ENCODE measurements around the gene CLDN19.
"Not testable (repeated sequence)": the region's sequence is repeated elsewhere in the genome, so short reads cannot be mapped to it uniquely, and the experiment has no call there.

CLDN19 gene

DNA sequence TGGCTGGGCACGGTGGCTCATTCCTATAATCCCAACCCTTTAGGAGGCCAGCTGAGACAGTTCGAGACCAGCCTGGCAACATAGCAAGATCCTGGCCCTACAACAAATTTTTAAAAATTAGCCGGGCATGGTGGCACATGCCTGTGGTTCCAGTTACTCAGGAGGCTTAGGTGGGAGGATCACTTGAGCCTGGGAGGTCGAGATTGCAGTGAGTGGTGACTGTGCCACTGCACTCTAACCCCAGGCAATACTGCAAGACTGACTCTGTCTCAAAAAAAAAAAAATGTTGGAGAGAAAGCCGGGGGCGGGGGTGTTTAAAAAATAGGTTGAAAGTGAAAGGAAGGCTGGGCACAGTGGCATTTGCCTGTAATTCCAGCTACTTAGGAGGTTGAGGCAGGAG is 16.5 kb downstream of the CLDN19 start:
- TF ChIP-seq GATA1 (IDR thresholded peaks at IDR 0.05; ENCODE audit: low read depth, low read length): no peak
- no peak for TF ChIP-seq POLR2A (IDR thresholded peaks at IDR 0.05; ENCODE audit: low read length)
- DNase-seq: no peak

DNA sequence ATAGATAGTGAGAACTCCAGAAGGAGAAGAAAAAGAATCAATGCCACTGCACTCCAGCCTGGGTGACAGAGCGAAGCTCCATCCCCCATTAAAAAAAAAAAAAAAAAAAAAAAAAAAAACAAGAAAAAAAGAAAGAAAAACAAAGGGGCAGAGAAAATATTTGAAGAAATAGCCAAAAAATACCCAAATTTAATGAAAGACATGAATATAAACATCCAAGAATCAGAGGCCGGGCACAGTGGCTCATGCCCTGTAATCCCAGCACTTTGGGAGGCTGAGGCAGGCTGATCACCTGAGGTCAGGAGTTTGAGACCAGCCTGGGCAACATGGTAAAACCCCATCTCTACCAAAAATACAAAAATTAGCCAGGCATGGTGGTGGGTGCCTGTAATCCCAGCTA is 17.6 kb downstream of the CLDN19 start:
- DNase-seq: not testable (repeated sequence)

DNA sequence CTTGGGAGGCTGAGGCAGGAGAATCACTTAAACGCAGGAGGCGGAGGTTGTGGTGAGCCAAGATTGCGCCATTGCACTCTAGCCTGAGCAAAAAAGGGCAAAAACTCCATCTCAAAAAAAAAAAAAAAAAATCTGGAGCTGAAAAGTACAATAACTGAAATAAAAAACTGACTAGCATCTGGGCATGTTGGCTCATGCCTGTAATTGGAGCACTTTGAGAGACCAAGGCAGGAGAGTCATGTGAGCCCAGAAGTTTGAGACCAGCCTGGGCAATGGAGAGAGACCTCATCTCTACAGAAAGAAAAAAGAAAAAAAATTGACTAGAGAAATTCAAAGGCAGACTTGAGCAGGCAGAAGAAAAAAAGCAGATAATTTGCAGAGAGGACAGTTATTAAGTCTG is 18.1 kb downstream of the CLDN19 start:
- DNase-seq: no peak
- TF ChIP-seq POLR2A (IDR thresholded peaks at IDR 0.05; ENCODE audit: low read length): no peak

DNA sequence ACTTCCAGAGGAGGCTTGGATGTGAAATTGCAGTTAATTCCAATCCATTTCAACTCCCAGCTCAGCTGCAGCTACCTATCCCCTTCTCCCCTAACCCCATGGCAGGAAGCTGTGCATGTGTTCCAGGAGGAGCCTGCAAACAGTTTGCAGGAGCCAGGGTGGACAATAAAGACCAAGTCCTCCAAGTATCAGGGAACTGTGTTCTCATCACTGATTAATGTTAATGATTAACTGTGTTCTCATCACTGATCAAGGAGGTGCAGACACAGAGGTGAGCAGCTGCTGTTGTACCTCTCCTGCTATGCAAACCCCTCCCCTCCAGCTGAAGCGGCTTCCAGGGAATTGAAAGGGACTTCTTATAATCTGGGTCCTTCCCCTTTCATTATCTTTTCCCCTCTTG is 19.2 kb downstream of the CLDN19 start:
- TF ChIP-seq GATA1 (IDR thresholded peaks at IDR 0.05; ENCODE audit: low read depth, low read length): no peak
- TF ChIP-seq POLR2A (IDR thresholded peaks at IDR 0.05; ENCODE audit: low read length): no peak
- no peak for DNase-seq

DNA sequence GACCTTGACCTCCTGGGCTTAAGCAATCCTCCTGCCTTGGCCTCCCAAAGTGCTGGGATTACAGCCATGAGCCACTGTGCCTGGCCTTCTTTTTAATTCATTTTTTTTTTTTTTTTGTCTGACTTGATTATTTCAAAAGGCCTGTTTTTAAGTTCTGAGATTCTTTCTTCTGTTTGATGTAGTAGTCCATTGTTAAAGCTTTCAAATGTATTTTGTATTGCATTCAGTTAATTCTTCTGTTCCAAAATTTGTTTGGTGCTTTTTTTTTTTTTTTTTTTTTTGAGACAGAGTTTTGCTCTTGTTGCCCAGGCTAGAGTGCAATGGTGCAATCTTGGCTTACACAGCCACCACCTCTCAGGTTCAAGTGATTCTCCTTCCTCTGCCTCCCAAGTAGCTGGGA is 25.6 kb downstream of the CLDN19 start:
- DNase-seq: not testable (repeated sequence)

- TF ChIP-seq GATA1 (IDR thresholded peaks at IDR 0.05; ENCODE audit: low read depth, low read length): no peak
- TF ChIP-seq POLR2A (IDR thresholded peaks at IDR 0.05; ENCODE audit: low read length): no peak
- DNase-seq: no peak
Measured at GRCh38 chr1:42713293-42713692, 26.7 kb downstream of the CLDN19 start.

DNA sequence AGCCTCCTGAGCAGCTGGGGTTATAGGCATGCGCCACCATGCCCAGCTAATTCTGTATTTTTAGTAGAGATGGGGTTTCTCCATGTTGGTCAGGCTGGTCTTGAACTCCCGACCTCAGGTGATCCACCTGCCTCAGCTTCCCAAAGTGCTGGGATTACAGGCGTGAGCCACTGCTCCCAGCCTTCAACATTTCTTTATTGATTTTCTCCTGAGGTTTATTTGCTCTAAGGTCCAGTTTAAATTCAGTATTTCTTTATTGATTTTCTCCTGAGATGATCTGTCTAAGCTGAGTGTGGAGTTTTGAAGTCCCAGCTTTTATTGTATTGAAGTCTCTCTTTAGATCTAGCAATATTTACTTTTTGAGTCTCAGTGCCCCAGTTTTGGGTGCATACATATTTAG is 27.2 kb downstream of the CLDN19 start:
- not testable (repeated sequence) for DNase-seq

- no peak for DNase-seq
- no peak for TF ChIP-seq GATA1 (IDR thresholded peaks at IDR 0.05; ENCODE audit: low read depth, low read length)
Measured at GRCh38 chr1:42703888-42704464, 36.1 kb downstream of the CLDN19 start.

- DNase-seq: no peak
- TF ChIP-seq POLR2A (IDR thresholded peaks at IDR 0.05; ENCODE audit: low read length) (no peak), GATA1 (IDR thresholded peaks at IDR 0.05; ENCODE audit: low read depth, low read length) (no peak)
Measured at GRCh38 chr1:42700006-42700405, 40.0 kb downstream of the CLDN19 start.

DNA sequence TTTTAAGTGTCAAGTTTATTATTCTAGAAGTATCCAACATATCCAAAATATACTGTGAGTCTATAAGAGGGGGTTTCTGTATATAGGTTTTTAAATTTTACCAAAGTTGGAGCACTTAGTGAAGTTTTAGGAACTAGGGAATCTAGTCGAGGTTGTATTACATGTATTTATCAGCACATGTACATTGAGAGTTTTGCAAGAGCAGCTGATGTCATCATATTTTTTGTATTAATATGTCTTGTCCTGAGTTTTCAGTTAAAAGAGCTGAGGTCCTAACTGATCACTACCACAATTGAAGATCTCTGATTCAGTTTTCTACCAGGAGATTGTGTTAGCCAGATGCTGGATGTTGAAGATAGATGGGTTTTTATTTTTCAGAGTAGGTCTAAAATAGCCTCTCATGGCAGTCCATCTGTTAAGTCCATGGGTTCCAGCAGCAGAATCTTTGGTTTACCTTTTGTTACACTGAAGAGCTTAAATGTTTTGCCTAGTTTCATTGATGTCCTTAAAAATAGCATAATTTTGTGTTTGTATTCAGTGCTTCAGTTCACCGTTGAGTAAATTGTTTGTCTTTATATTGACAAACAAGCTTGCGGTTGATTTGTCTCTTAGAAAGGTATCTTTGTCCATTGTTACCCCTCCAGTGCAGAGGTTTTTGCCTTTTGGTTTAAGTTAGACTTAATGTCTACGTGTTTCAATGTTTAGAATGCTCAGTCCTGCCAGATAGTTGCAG is 41.8 kb downstream of the CLDN19 start:
- TF ChIP-seq GATA1 (IDR thresholded peaks at IDR 0.05; ENCODE audit: low read depth, low read length) (no peak), POLR2A (IDR thresholded peaks at IDR 0.05; ENCODE audit: low read length) (no peak)

DNA sequence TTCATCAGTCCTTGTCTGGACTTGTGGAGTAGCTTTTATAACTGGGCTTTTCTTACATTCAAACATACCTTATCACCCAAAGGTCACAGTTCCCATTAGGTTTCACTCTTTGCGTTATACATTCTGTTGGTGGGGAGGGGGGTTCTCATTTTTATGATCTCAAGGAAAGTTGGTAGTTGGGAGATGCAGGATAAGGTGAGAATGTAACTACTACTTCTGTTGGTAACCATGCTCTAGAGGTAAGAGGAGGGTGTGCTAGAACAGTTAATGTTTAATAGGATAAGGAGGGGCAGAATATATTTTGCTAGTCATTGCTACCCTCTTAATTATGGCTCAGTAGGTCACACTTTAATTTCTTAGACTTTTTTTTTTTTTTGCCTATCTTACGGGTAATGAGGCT is 47.1 kb downstream of the CLDN19 start:
- TF ChIP-seq GATA1 (IDR thresholded peaks at IDR 0.05; ENCODE audit: low read depth, low read length) (no peak), POLR2A (IDR thresholded peaks at IDR 0.05; ENCODE audit: low read length) (no peak)
- DNase-seq: no peak

More for the DNA sequence above, 41.8 kb downstream of the CLDN19 start:
- no peak for DNase-seq

GRCh38 chr1:42692461-42692860 is 47.6 kb downstream of the CLDN19 start:
- DNase-seq: no peak
- no peak for TF ChIP-seq GATA1 (IDR thresholded peaks at IDR 0.05; ENCODE audit: low read depth, low read length)
- no peak for TF ChIP-seq POLR2A (IDR thresholded peaks at IDR 0.05; ENCODE audit: low read length)

DNA sequence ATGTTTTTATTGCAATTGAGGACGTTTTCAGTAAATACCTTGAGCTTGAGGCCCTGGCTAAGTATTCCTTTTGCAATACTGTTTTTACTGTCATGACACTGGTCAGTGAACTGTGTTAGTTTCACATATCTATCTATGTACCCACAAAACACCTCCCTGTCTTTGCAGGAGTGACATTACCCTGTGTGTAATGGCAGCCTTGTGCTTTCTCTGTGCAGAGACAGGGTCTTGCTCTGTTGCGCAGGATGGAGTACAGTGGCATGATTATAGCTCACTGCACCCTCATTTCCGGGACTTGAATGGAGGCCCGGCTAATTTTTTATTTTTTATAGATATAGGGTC is 48.9 kb downstream of the CLDN19 start:
- no peak for TF ChIP-seq POLR2A (IDR thresholded peaks at IDR 0.05; ENCODE audit: low read length)
- TF ChIP-seq GATA1 (IDR thresholded peaks at IDR 0.05; ENCODE audit: low read depth, low read length): no peak
- no peak for DNase-seq

GRCh38 chr1:42690477-42691156 is 49.4 kb downstream of the CLDN19 start:
- no peak for DNase-seq
- TF ChIP-seq GATA1 (IDR thresholded peaks at IDR 0.05; ENCODE audit: low read depth, low read length) (no peak), POLR2A (IDR thresholded peaks at IDR 0.05; ENCODE audit: low read length) (no peak)

GRCh38 chr1:42689912-42690311 is 50.1 kb downstream of the CLDN19 start:
- no peak for DNase-seq
- TF ChIP-seq POLR2A (IDR thresholded peaks at IDR 0.05; ENCODE audit: low read length) (no peak), GATA1 (IDR thresholded peaks at IDR 0.05; ENCODE audit: low read depth, low read length) (no peak)

Data from erythroblast (primary cell).